Central memory CD4-positive, alpha-beta T cell (primary cell): Measurements from ENCODE around the gene NPTX1.

ENCODE experiments used
- DNase-seq: peaks from one replicate; pipeline ENCODE4 v3.0.0; 2022

The NPTX1 gene

DNA sequence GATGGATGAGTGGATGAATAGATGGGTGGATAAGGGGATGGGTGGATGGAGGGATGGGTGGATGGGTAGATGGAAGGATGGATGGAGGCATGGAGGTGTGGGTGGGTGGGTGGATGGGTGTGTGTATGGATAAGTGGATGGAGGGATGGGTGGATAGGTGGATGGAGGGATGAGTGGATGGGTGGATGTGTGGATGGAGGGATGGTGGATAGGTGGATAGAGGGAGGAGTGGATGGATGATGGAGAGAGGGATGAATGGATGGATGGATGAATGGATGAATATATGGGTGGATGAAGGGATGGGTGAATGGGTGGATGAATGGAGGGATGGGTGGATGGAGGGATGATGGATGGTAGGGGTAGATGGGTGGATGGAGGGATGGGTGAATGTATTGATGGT is 27.5 kb upstream of the NPTX1 start:
- DNase-seq, result no peak

DNA sequence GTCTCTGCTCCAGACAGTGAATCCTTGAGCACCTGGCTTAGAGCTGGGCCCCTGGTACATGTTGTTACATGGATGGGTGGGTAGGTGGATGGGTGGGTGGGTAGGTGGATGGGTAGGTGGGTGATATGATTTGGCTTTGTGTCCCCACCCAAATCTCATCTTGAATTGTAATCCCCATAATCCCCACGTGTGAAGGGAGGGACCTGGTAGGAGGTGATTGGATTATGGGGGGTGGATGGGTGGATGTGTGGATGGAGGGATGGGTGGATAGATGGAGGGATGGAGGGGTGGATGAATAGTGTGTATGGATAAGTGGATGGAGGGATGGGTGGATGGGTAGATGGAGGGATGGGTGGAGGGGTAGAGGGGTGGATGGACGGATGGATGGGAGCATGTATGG is 26.6 kb upstream of the NPTX1 start:
- no peak for DNase-seq

DNA sequence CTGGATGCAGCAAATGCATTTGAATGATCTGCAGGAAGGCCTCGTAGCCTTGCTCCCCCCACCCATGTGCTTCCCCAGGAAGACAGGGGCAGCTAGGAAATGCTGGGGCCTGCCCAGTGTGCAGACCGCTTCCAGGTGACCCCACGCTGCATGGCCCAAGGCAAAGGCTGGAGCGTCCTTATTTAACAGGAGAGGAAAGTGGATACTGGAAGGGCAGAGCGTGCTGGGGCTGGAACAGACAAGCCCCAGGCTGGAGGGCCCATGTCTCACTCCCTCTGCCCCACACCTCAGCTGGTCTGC is 26.1 kb upstream of the NPTX1 start:
- no peak for DNase-seq

DNA sequence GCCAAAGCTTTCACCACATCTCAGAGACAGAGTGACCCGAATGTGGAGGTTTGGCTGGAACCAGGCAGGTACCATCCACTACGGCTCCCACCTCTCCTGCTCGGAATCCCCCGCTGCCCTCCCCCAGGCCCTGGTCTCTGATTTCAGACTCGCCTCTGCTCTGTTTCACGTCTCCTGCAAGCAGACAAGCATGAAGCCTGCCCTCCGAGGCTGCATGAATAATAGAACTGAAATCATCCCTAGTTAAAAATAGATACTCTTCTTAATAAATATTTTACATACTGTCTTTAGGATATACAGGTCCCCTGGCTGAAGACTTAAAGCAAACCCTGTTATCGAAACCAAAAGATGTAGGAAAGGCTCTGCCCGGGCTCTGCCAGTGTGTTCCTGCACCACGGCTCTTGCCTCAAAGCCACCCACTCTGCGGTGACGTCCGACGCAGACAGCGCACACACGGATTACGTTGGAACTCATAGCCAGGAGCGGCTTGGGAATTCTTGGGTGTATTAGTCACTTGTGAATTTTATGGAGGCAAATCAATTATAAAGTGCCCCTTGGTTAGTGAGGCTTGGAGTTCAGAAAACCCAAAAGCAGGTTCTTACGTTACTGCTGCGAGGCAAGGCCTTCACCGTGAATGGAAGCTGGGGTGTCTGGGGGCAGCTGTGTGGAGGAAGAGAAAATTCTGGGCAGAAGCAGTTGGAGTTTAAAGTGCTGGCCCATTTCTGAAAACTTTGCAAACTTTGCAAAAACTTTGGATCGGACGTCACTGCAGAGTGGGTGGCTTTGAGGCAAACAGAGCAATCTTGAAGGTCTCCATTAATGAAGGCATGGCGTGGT is 25.6 kb upstream of the NPTX1 start:
- DNase-seq, result no peak

- no peak for DNase-seq
These were observed 23.7 kb upstream of the NPTX1 start for GRCh38 chr17:80499961-80500665.

- no peak for DNase-seq
These were observed 23.2 kb upstream of the NPTX1 start for GRCh38 chr17:80499560-80499959.

DNA sequence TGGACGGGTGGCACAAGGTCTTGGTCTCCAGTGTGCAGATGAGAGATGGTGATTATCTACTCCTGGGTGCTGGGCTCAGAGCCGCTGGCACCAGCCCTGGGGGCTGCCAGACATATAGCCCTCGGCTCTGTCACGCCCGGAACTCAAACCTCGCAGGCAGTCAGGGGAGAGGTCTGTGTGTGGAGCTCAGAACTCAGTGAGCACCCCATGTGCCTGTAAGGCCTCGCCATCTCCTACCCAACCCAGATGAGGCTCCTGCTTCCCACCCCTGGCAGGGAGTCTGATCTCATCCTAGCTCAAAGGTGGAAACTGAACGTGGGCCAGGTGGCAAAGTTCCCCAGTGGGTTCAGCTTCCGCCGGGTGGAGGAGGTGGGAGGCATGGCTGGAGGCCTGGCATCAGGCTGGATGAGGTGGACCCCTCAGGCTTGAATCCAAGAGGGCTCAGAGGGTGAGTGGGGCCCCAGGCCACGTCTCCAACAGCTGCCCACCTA is 22.6 kb upstream of the NPTX1 start:
- no peak for DNase-seq

- DNase-seq, result no peak
These were observed 22.0 kb upstream of the NPTX1 start for GRCh38 chr17:80498242-80498919.

GRCh38 chr17:80497726-80498241 is 21.4 kb upstream of the NPTX1 start:
- no peak for DNase-seq

DNA sequence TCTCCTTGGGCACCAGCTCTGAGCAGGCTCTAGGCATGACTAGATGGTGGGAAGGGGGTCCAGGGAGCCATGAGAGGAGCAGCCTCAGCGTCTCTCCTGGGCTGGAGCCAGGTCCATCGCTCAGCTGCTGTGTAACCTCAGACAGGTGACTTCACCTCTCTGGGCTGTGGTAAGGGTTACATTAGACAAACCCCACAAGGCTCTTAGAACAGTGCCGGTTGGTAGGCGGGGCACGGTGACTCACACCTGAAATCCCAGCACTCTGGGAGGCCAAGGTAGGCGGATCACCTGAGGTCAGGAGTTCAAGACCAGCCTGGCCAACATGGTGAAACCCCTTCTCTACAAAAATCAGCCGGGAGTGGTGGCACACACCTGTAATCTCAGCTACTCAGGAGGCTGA is 18.1 kb upstream of the NPTX1 start:
- DNase-seq, result no peak

GRCh38 chr17:80492343-80493136 is 16.1 kb upstream of the NPTX1 start:
- DNase-seq, result no peak

DNA sequence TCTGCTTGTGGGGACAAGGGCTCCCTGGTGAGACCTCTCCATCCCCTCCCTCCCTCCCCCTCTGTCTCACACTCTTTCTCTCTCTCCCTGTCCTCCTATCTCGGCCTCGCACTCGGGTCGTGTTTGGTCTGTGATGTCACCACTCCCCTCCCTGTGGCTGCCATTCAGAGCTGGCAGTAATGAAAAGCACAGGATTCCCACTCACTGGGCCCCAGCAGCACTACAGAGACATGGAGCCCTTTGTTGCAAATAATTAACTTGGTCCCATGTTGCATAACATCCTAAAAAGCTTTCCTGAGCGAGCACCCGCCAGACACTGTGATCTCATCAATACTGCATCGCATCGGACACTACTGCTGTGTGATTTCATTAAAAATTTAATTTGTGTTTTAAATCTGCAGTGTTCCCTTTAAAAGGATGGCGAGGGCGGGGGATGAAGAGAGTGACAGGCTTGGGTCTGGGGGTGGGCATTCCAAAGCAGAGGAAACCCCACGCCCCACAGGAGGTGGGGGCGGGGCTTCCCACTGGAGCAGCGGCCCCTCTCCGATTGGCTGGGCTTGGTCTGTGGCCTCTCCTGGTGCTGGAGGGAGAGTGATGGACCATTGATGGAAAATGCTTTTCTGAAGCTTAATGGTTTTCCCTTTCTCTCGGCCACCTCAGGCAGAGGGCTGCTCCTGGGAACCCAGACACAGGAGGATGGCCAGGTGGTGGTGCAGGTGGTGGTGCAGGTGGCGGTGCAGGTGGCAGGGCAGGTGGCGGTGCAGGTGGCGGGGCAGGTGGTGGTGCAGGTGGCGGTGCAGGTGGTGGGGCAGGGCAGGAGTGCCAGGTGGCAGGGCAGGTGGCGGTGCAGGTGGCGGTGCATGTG is 15.3 kb upstream of the NPTX1 start:
- DNase-seq, result no peak

DNA sequence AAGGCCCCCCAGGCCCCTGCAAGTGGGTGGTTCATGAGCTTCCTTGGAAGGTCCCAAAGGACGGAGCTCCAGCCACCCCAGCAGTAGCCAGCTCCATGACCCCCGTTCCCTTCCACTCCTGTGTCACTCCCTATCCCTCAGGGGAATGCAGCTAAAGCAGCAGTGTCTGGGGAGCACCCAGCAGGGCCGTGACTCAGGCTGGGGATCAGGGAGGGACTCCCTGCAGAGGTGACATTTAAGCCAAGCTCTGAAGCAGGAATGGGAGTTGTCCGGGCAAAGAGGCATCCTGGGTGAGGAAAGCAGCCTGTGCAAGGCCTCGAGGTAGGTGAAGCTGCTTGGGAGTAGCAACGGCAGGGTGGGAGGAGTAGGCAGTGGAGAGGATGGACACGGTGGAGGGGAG is 11.1 kb upstream of the NPTX1 start:
- DNase-seq, result no peak

- no peak for DNase-seq
These were observed 10.3 kb upstream of the NPTX1 start for GRCh38 chr17:80486692-80487091.

GRCh38 chr17:80485846-80486245 is 9.4 kb upstream of the NPTX1 start:
- no peak for DNase-seq

GRCh38 chr17:80482555-80483308 is 6.3 kb upstream of the NPTX1 start:
- no peak for DNase-seq

- DNase-seq, result no peak
These were observed 5.6 kb upstream of the NPTX1 start for GRCh38 chr17:80482058-80482318.

DNA sequence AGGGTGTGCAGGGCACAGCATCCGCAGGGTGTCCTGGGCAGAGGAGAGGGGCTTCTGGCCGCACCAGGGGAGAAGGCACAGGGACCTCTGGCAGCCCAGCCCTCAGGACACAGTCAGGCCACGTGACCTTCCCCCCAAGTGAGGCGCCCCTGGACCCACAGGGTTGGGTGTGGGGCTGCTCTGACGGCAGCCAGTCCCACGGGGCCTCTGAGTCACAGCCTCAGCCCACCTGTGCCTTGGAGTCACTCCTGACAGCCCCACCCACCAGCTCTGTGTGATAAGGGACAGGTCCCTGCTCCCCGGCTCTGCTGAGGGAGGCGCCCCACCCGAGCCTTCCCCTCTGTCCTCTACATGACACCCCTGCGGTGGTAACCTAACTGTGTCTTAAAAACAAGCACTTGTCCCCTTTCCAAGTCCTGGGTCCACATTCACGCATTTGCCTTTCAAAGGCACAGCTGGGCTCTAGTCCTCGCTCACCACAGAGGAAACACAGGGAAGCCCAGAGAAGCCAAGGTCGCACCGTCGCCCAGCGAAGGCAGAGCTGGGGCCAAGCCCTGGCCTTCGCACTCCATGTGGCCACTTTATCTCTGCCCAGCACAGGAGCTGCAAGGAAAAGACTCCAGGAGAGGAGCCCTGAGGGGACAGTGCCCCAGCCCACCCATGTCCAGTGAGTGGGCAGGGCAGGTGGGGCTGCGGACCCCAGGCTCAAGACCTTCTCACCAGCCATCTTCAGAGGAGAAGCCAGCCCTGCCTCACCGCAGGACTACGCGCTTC is 5.1 kb upstream of the NPTX1 start:
- no peak for DNase-seq

GRCh38 chr17:80480248-80480647 is 3.8 kb upstream of the NPTX1 start:
- DNase-seq, result no peak

DNA sequence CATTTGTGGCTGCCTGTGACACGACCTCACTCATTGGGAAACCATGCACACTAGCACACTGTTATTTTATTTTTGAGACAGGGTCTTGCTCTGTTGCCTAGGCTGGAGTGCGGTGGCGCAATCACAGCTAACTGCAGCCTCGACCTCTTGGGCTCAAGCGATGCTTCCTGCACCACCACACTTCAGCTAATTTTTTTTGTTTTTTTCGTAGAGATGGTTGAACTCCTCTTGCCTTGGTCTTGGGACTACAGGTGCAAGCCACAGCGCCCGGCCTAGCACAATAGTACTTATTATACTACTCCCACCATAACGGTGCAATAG is 2.8 kb upstream of the NPTX1 start:
- DNase-seq, result no peak
